ENCODE data around the gene AUNIP. TPM values are rescaled to one million over a fixed set of nuclear protein-coding genes. Genes with fewer than 3 reads are reported as not detected.
A peak's percentile ranks its signal among the peaks of the same experiment; 100 is the strongest.

Gene AUNIP
- total RNA-seq, 6 donors from 2014 or later = 0.43 to 1.1 (median 0.74) TPM; not detected in 3

DNA sequence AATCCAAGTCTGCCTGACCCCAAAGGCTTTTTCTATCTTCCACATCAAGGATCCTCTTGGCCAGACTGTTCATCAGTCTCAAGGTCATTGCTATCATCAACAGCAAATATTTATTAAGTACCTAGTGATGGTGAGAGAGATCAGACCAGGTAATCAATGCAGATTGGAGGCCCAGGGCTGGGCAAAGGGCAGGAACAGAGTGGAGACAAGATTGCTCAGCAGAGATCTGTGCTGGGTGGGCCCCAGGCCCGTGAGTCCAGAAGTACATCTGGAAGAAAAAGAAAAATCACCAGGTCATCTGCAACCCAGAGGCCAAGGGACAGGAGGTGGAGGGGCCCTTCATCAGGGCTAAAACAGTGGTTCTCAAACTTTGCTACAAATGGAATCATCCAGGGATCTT is 26.3 kb upstream of the AUNIP start:
- DNase-seq (no peak), ATAC-seq (ENCODE audit: low FRiP score in 2 of 2) (no peak)
- Histone ChIP-seq H3K4me1 (peaks cover 0 to 10% (median 4%) of the 10 kb centered on the region in 4 donors), H3K27ac (no peak overlapping the region), H3K27me3 (no peaks in the 10 kb centered on the region), H3K4me3 (no peak overlapping the region), H3K36me3 (no peaks in the 10 kb centered on the region), H3K9me3 (no peaks in the 10 kb centered on the region)
- WGBS, 2 donors = 68 to 80% methylated on average over 1 of the region's 1 CpG
- TF ChIP-seq POLR2AphosphoS5 (IDR thresholded peaks at IDR 0.05) = no peak
- TF ChIP-seq, protein P1, sequence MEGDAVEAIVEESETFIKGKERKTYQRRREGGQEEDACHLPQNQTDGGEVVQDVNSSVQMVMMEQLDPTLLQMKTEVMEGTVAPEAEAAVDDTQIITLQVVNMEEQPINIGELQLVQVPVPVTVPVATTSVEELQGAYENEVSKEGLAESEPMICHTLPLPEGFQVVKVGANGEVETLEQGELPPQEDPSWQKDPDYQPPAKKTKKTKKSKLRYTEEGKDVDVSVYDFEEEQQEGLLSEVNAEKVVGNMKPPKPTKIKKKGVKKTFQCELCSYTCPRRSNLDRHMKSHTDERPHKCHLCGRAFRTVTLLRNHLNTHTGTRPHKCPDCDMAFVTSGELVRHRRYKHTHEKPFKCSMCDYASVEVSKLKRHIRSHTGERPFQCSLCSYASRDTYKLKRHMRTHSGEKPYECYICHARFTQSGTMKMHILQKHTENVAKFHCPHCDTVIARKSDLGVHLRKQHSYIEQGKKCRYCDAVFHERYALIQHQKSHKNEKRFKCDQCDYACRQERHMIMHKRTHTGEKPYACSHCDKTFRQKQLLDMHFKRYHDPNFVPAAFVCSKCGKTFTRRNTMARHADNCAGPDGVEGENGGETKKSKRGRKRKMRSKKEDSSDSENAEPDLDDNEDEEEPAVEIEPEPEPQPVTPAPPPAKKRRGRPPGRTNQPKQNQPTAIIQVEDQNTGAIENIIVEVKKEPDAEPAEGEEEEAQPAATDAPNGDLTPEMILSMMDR (IDR thresholded peaks at IDR 0.05) = no peak

- peak in 1 of 2 donors; percentile 10 for ATAC-seq (ENCODE audit: low FRiP score in 2 of 2)
- Histone ChIP-seq H3K9me3 (no peaks in the 10 kb centered on the region), H3K36me3 (no peaks in the 10 kb centered on the region), H3K27me3 (no peaks in the 10 kb centered on the region), H3K27ac (no peak overlapping the region), H3K4me3 (no peak overlapping the region), H3K4me1 (peaks cover 0 to 4% (median 3%) of the 10 kb centered on the region in 4 donors)
- no peak for DNase-seq
- WGBS, 2 donors = 87 to 100% methylated on average over 5 to 11 of the region's 11 CpGs
- no peak for TF ChIP-seq POLR2AphosphoS5 (IDR thresholded peaks at IDR 0.05)
Observed at GRCh38 chr1:25881266-25881665, 22.0 kb upstream of the AUNIP start.

DNA sequence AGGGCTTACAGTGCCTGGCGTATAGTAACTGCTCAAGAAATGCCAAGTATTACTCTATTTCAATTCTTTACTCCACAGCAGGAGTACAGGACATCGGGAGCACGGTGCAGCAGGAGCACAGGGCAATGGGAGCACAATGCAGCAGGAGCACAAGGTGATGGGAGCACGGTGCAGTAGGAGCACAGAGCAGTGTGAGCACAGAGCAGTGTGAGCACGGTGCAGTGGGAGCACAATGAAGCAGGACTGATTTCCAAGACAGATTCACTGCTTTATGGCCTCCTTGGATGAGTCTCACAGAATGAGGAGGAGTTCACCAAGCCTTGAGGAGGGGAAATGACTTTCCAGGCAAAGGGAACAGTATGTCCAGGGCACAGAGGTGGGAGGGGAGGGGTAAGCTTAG is 21.3 kb upstream of the AUNIP start:
- ATAC-seq (ENCODE audit: low FRiP score in 2 of 2) (no peak), DNase-seq (no peak)
- H3K27ac ChIP-seq = no peak overlapping the region
- no peaks in the 10 kb centered on the region for H3K27me3 ChIP-seq
- H3K4me3 ChIP-seq = no peak overlapping the region
- peaks cover 0 to 11% (median 8%) of the 10 kb centered on the region in 4 donors for H3K4me1 ChIP-seq
- no peaks in the 10 kb centered on the region for H3K9me3 ChIP-seq
- TF ChIP-seq POLR2A (IDR thresholded peaks at IDR 0.05) (no peak), POLR2AphosphoS5 (IDR thresholded peaks at IDR 0.05) (no peak), EP300 (IDR thresholded peaks at IDR 0.05) (no peak)
- TF ChIP-seq, protein P1 (IDR thresholded peaks at IDR 0.05) = no peak
- no peaks in the 10 kb centered on the region for H3K36me3 ChIP-seq
- 96 to 98% methylated on average over 5 of the region's 5 CpGs for WGBS, 2 donors

- peaks cover 3 to 19% (median 12%) of the 10 kb centered on the region in 4 donors for H3K4me1 ChIP-seq
- TF ChIP-seq POLR2AphosphoS5 (IDR thresholded peaks at IDR 0.05) (no peak), POLR2A (IDR thresholded peaks at IDR 0.05) (no peak), EP300 (IDR thresholded peaks at IDR 0.05) (no peak)
- TF ChIP-seq, protein P1 (IDR thresholded peaks at IDR 0.05) = no peak
- ATAC-seq (ENCODE audit: low FRiP score in 2 of 2) (no peak), DNase-seq (no peak)
- 50 to 78% methylated on average over 1 to 2 of the region's 2 CpGs for WGBS, 2 donors
- no peak overlapping the region for H3K4me3 ChIP-seq
- H3K36me3 ChIP-seq = no peaks in the 10 kb centered on the region
- H3K9me3 ChIP-seq = no peaks in the 10 kb centered on the region
- no peak overlapping the region for H3K27ac ChIP-seq
- no peaks in the 10 kb centered on the region for H3K27me3 ChIP-seq
Observed at GRCh38 chr1:25879675-25880074, 20.4 kb upstream of the AUNIP start.

DNA sequence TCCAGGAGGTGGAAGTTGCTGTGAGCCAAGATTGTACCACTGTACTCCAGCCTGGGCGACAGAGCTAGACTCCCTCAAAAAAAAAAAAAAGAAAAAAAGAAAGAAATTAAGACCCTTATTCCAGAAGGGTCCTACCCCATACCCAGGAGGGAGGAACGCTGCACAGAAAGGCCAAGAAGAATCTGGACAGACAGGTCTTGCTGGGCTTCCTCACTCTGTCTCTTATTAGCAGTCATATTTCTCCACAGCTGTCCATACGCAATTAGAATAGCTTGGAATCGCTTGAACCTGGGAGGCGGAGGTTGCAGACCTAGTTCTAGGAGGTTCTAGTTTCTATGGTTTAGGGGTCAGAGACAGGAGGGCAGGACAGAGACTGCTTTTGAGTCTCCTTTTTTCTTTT is 19.4 kb upstream of the AUNIP start:
- Histone ChIP-seq H3K27me3 (no peaks in the 10 kb centered on the region), H3K27ac (no peak overlapping the region), H3K36me3 (no peaks in the 10 kb centered on the region), H3K4me1 (peaks cover 9 to 24% (median 19%) of the 10 kb centered on the region in 4 donors), H3K9me3 (no peaks in the 10 kb centered on the region), H3K4me3 (no peak overlapping the region)
- ATAC-seq (ENCODE audit: low FRiP score in 2 of 2) (no peak), DNase-seq (no peak)
- 85 to 89% methylated on average over 5 of the region's 5 CpGs for WGBS, 2 donors
- TF ChIP-seq POLR2A (IDR thresholded peaks at IDR 0.05) (no peak), POLR2AphosphoS5 (IDR thresholded peaks at IDR 0.05) (no peak), EP300 (IDR thresholded peaks at IDR 0.05) (no peak)
- TF ChIP-seq, protein P1 (IDR thresholded peaks at IDR 0.05) = no peak

Measured in upper lobe of left lung (tissue), 6 donors.